ENCODE results near the gene APOA5.

- TF ChIP-seq CTCF (IDR thresholded peaks at IDR 0.05) (no peak), POLR2A (IDR thresholded peaks at IDR 0.05) (no peak)
Measured at GRCh38 chr11:116808262-116809175, 16.8 kb upstream of the APOA5 start.
